Retinal pigment epithelial cell (primary cell): ENCODE data around the gene NHS.

Source experiments
- DNase-seq: peaks from one replicate; pipeline ENCODE4 v3.0.0-alpha.2; 2010; ENCODE audit warnings: low read depth
- H3K4me3 ChIP-seq: 2 replicates; pipeline ENCODE4 v1.5.1; 2011; ENCODE audit warnings: mild to moderate bottlenecking, low read length, control low read depth, moderate library complexity
- TF ChIP-seq, protein P1 (sequence below): conservative IDR thresholded peaks from 2 replicates; pipeline ENCODE4 v1.5.1; 2011; ENCODE audit warnings: low read depth, low read length, control low read depth, inconsistent platforms

The NHS gene

DNA sequence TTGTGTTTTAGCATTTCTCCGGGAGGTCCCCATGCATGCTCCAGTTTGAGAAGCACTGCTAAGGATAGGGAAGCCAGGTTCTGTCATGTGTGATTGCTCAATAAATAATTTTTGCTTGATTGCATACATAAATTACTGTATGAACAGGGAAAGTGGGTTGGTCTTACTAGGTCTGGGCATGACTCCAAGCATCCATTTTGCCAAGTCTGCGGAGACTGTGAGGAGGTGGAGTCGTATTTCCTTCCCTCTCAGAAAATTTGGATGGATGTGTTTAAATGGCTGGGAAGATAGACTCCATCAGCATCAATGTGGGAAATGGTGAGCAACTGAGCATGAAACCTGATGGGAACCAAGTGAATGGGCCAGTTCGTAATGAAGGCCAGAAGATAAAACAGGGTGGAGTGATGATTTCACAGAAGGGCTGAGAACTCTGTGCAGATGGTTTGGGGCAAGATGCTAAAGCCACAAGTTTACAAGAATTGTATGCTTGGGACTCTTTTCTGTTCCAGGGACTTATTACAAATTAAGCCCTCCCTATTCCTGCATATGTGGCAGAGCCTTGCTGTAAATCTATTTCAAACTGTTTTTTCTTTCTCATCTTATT is 84.1 kb downstream of the NHS start:
- TF ChIP-seq, protein P1, sequence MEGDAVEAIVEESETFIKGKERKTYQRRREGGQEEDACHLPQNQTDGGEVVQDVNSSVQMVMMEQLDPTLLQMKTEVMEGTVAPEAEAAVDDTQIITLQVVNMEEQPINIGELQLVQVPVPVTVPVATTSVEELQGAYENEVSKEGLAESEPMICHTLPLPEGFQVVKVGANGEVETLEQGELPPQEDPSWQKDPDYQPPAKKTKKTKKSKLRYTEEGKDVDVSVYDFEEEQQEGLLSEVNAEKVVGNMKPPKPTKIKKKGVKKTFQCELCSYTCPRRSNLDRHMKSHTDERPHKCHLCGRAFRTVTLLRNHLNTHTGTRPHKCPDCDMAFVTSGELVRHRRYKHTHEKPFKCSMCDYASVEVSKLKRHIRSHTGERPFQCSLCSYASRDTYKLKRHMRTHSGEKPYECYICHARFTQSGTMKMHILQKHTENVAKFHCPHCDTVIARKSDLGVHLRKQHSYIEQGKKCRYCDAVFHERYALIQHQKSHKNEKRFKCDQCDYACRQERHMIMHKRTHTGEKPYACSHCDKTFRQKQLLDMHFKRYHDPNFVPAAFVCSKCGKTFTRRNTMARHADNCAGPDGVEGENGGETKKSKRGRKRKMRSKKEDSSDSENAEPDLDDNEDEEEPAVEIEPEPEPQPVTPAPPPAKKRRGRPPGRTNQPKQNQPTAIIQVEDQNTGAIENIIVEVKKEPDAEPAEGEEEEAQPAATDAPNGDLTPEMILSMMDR: no peak
- no peak for DNase-seq
- no peak overlapping the region for H3K4me3 ChIP-seq

DNA sequence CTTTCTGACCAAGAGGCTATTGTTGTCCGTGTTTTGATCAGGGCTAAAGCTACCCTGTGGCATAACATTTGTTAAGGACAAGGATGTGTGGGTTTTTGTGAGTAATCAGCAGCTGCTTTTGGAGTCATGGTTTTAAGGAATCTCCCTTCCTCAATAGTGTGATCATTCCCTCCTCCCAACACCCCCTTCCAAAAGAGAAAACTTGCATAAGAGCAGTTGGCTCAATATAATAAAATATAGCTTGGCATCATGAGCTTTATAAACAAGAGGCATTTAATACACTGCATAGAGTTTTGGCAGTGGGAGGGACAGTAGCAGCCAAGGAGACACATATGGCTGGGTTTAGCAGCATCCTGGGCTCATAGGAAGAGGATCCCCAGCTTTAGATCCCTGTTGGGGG is 84.7 kb downstream of the NHS start:
- H3K4me3 ChIP-seq: no peak overlapping the region
- TF ChIP-seq, protein P1: no peak
- no peak for DNase-seq

DNA sequence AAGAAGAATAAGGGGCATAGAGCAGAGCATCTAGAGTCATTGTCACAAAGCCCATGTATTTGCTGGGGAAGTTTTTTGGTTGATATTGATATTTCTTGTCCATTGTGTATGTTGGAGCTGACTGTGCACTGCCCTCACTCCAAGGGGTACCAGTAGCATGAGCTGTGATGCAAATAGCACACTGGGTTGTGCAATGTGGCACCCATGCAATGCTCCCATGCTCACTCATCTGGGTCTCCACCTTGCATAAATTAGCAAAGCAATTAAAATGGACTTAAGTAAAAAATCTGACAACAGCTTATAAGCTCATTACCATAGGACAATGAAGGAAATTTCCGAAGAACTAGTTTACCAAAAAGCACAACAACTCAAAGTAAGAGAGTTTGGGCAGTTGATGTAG is 87.9 kb downstream of the NHS start:
- no peak overlapping the region for H3K4me3 ChIP-seq
- TF ChIP-seq, protein P1: no peak
- no peak for DNase-seq

DNA sequence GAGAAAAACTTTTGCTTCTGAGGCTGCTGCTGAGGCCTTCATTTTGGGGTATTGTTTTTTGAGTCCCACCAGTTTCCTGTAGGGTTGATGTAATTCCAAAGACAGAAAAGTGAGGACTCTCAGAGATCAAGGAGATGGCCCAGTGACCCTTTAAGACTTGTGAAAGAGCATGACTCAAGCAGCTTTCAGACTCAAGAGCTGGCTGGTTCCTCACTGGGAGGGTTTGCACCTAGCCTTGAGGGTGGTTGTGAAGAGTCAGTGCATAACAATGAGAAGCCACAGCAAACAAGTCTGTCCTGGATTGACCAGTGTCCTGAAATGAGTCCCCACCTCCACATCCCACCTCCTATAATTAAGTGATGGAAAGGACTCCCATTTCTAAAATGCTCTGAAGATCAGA is 89.2 kb downstream of the NHS start:
- TF ChIP-seq, protein P1: no peak
- H3K4me3 ChIP-seq: no peak overlapping the region
- DNase-seq: no peak

DNA sequence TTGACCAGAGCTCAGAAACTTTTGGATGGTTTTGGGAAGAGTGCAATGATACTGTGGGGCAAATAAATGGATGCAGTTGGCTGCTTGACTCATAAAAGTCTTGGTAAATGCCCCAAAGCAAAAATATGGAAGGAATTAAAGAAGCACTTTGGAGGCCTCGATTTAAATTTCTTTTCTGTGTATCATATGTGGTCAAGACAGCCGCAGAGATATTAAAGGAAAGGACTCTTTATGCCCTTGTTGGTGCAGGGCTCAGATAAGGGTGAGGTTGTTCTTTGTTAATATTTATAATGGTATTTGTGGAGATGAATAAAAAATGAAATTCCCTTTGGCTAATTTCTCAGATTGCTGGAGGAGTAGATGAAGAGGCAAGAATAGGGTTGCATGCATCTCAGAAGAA is 90.2 kb downstream of the NHS start:
- no peak for DNase-seq
- TF ChIP-seq, protein P1: no peak
- H3K4me3 ChIP-seq: no peak overlapping the region

DNA sequence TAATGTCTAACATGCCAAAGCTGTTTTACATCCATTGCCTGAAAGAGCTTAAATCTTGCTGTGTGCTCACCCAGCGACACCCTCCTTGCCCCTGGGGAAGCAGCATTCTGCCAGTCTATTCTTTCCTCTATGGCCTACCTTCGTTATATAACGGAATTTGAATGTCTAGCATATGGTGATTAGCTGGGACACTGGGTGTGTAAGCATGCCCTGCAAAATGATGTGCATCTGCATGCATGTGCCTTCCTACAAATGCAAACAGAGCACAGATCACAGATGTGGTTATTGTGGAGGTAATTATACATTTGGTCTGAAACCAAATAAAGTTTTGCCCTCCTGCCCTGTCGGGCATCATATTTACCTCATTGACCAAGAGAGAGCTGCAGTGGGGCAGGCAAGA is 90.8 kb downstream of the NHS start:
- H3K4me3 ChIP-seq: no peak overlapping the region
- TF ChIP-seq, protein P1: no peak
- no peak for DNase-seq

DNA sequence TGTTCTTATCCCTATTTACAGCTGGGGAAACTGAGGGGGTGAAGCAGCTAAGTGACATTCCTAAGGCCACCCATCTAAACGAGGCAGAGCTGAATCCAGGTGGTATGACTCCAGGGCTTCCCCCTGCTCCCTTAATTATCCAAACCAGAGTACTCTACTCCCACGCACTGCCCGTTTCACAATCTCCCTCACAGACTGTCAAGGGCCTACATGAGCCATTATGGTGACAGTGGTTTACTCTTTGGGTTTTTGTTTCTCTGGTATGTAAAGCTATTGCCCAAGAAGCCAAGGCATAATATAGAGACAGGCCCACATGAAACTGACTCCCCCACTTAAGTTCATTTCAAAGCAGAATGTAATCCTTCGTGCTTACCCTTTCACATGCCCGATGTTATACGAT is 95.1 kb downstream of the NHS start:
- no peak for DNase-seq
- TF ChIP-seq, protein P1: no peak
- H3K4me3 ChIP-seq: no peak overlapping the region
